ENCODE data around the gene ZNF273. TPM values are rescaled to one million over a fixed set of nuclear protein-coding genes. Genes with fewer than 3 reads are reported as not detected.
"Not testable (repeated sequence)": the region's sequence is repeated elsewhere in the genome, so short reads cannot be mapped to it uniquely, and the experiment has no call there.

ZNF273 gene
- total RNA-seq: 1 to 10 TPM; 2.7 to 8.3 (median 3.4) TPM

DNA sequence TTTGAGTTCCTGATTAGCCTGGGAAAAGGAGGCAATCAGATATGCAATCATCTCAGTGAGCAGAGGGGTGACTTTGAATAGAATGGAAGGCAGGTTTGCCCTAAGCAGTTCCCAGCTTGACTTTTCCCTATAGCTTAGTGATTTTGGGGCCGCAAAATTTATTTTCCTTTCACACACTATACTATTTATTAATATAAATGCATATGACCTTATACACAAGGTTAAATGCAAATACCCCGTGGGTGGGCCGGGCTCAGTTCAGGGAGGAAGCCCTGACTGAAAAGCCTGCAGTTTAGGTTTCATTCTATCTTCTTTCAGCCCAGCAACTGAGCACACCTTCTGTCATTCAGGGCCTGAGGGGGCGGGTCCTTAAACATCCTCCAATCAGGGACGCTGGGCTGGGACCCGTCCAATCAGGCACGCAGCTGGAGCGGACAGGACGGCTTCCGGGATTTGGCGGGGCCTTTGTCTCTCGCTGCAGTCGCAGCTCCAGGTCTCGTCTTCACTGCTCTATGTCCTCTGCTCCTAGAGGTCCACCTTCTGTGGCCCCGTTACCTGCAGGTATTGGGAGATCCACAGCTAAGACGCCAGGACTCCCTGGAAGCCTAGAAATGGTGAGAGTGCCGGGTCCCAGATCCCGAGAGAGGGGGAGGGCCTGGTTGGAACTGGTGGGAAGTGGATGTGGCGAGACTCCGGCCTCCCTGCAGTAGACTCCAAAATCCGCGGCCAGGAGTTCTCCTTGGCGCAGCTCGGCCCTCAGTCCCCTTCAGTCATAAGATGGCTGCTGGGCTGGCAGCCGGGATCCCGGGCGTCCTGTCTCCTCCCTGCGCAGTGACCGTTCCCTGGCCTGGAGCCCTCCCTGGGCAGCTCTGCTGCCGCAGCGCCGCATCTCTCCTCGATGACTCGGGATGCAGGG is at the start of gene ZNF273:
Gene ZNF273, plus strand, starts transcription at position 468 of the 916 bp plus-strand sequence. Its CDS starts 45 bp downstream, at position 513.
- peak; percentile 98 for DNase-seq (ENCODE audit: extremely low spot score)
- Histone ChIP-seq H3K27me3 (no peaks in the 10 kb centered on the region), H3K36me3 (no peaks in the 10 kb centered on the region), H3K4me3 (peak within 1 kb of the TSS; percentile 76 to 92 (median 78)), H3K27ac (replicated peaks in 1 of 4) (peak within 1 kb of the TSS; percentile 74 to 90 (median 78)), H3K4me1 (peaks cover 9 to 23% (median 19%) of the 10 kb centered on the region in 4 donors), H3K9me3 (no peaks in the 10 kb centered on the region)
- intact Hi-C loops (cut with DNase I): no loop called here
- under 1% methylated on average over 16 of the region's 34 CpGs for WGBS
- TF ChIP-seq EP300 (IDR thresholded peaks at IDR 0.05) (no peak), POLR2AphosphoS5 (IDR thresholded peaks at IDR 0.05) (peak; percentile 55 to 82), POLR2A (IDR thresholded peaks at IDR 0.05; ENCODE audit: low read depth) (peak; percentile 37)

- Histone ChIP-seq H3K27me3 (no peaks in the 10 kb centered on the region), H3K4me3 (no peak overlapping the region), H3K9me3 (no peaks in the 10 kb centered on the region), H3K4me1 (peaks cover 0 to 9% (median 4%) of the 10 kb centered on the region in 4 donors), H3K36me3 (no peaks in the 10 kb centered on the region), H3K27ac (replicated peaks in 1 of 4) (no peak overlapping the region)
- 94% methylated on average over 4 of the region's 4 CpGs for WGBS
- DNase-seq (ENCODE audit: extremely low spot score): no peak
- intact Hi-C loops (cut with DNase I): no loop called here
- TF ChIP-seq, protein P1, sequence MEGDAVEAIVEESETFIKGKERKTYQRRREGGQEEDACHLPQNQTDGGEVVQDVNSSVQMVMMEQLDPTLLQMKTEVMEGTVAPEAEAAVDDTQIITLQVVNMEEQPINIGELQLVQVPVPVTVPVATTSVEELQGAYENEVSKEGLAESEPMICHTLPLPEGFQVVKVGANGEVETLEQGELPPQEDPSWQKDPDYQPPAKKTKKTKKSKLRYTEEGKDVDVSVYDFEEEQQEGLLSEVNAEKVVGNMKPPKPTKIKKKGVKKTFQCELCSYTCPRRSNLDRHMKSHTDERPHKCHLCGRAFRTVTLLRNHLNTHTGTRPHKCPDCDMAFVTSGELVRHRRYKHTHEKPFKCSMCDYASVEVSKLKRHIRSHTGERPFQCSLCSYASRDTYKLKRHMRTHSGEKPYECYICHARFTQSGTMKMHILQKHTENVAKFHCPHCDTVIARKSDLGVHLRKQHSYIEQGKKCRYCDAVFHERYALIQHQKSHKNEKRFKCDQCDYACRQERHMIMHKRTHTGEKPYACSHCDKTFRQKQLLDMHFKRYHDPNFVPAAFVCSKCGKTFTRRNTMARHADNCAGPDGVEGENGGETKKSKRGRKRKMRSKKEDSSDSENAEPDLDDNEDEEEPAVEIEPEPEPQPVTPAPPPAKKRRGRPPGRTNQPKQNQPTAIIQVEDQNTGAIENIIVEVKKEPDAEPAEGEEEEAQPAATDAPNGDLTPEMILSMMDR (IDR thresholded peaks at IDR 0.05): no peak
- no peak for TF ChIP-seq EP300 (IDR thresholded peaks at IDR 0.05)
- no peak for TF ChIP-seq POLR2A (IDR thresholded peaks at IDR 0.05; ENCODE audit: low read depth)
- no peak for TF ChIP-seq POLR2AphosphoS5 (IDR thresholded peaks at IDR 0.05)
Measured at GRCh38 chr7:64853679-64854078, 49.4 kb upstream of the ZNF273 start.

GRCh38 chr7:64854969-64855368 is 48.1 kb upstream of the ZNF273 start:
- DNase-seq (ENCODE audit: extremely low spot score): no peak
- WGBS: 88% methylated on average over 1 of the region's 1 CpG
- intact Hi-C loops (cut with DNase I): no loop called here
- Histone ChIP-seq H3K27ac (replicated peaks in 1 of 4) (no peak overlapping the region), H3K27me3 (no peaks in the 10 kb centered on the region), H3K4me3 (no peak overlapping the region), H3K4me1 (no peaks in the 10 kb centered on the region), H3K9me3 (no peaks in the 10 kb centered on the region), H3K36me3 (no peaks in the 10 kb centered on the region)
- TF ChIP-seq POLR2AphosphoS5 (IDR thresholded peaks at IDR 0.05) (no peak), EP300 (IDR thresholded peaks at IDR 0.05) (no peak), POLR2A (IDR thresholded peaks at IDR 0.05; ENCODE audit: low read depth) (no peak)
- TF ChIP-seq, protein P1 (IDR thresholded peaks at IDR 0.05): no peak

- H3K27me3 ChIP-seq: no peaks in the 10 kb centered on the region
- intact Hi-C loops (cut with DNase I): no loop called here
- no peak overlapping the region for H3K4me3 ChIP-seq
- H3K4me1 ChIP-seq: no peaks in the 10 kb centered on the region
- TF ChIP-seq POLR2A (IDR thresholded peaks at IDR 0.05; ENCODE audit: low read depth) (no peak), POLR2AphosphoS5 (IDR thresholded peaks at IDR 0.05) (no peak), EP300 (IDR thresholded peaks at IDR 0.05) (no peak)
- TF ChIP-seq, protein P1 (IDR thresholded peaks at IDR 0.05): no peak
- no peak overlapping the region for H3K27ac ChIP-seq (replicated peaks in 1 of 4)
- H3K9me3 ChIP-seq: no peaks in the 10 kb centered on the region
- H3K36me3 ChIP-seq: no peaks in the 10 kb centered on the region
- DNase-seq (ENCODE audit: extremely low spot score): no peak
- 99% methylated on average over 8 of the region's 9 CpGs for WGBS
Measured at GRCh38 chr7:64863021-64863420, 40.1 kb upstream of the ZNF273 start.

DNA sequence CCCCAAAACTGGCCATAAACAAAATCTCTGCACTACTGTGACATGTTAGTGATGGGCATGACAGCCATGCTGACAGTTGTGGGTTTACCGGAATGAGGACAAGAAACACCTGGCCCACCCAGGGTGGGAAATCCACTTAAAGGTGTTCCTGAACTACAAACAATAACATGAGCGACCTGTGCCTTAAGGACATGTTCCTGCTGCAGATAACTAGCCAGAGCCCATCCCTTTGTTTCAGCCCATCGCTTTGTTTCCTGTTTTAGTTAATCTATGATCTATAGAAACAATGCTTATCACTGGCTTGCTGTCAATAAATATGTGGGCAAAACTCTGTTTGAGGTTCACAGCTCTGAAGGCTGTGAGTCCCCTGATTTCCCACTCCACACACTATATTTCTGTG is 39.5 kb upstream of the ZNF273 start:
- 95% methylated on average over 3 of the region's 3 CpGs for WGBS
- intact Hi-C loops (cut with DNase I); H3K9me3 ChIP-seq; H3K36me3 ChIP-seq; H3K27ac ChIP-seq (replicated peaks in 1 of 4); DNase-seq (ENCODE audit: extremely low spot score); H3K27me3 ChIP-seq; H3K4me1 ChIP-seq; H3K4me3 ChIP-seq: not testable (repeated sequence)
